Measurements from ENCODE around the gene KIF3C. TPM values are rescaled to one million over a fixed set of nuclear protein-coding genes. Genes with fewer than 3 reads are reported as not detected.

The KIF3C gene
- total RNA-seq, 1 donor from 2014 or later: 6.5 TPM

GRCh38 chr2:25955869-25956535 is 26.3 kb downstream of the KIF3C start:
- no peak overlapping the region for H3K4me3 ChIP-seq
- DNase-seq (no peak), ATAC-seq (no peak)
- no peaks in the 10 kb centered on the region for H3K9me3 ChIP-seq
- H3K27ac ChIP-seq: no peak overlapping the region
- H3K36me3 ChIP-seq: no peaks in the 10 kb centered on the region
- intact Hi-C loops (cut with DNase I): loop anchor here (10.0 kb wide), 1 partner anchor 189 kb away; no protein-coding TSS in a partner anchor
- H3K27me3 ChIP-seq: no peaks in the 10 kb centered on the region
- peaks cover 7% of the 10 kb centered on the region for H3K4me1 ChIP-seq
- no peak for TF ChIP-seq CTCF (IDR thresholded peaks at IDR 0.05)

GRCh38 chr2:25955036-25955435 is 27.3 kb downstream of the KIF3C start:
- no peaks in the 10 kb centered on the region for H3K9me3 ChIP-seq

DNA sequence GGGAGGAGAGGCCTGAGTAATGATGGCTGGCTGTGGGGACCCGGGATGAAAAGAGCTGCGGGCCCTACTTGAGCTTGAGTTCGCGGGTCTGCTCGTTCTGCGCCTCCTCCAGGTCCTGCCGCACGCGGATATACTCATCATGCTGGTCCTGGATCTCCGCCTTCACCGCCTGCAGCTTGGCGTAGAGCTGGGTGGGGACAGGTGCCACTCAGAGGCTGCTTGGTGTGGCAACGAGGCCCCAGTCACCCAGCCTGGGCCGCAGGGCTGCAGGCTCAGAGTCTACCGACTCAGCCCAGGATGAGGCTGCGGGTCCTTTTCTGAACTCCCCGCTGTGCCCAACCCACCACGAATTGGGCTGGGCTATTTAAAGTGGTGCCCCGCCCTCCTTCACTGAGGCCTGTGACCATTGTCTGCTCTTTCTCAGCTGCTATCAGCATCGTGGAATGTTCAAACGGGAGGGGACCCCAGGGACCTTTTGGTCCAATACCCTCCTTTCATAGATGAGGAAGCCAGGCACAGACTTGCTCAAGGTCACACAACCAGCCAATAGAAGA is 28.0 kb downstream of the KIF3C start:
- Histone ChIP-seq H3K4me1 (no peaks in the 10 kb centered on the region), H3K27ac (no peak overlapping the region), H3K36me3 (no peaks in the 10 kb centered on the region), H3K4me3 (no peak overlapping the region), H3K27me3 (no peaks in the 10 kb centered on the region), H3K9me3 (no peaks in the 10 kb centered on the region)
- no peak for TF ChIP-seq CTCF (IDR thresholded peaks at IDR 0.05)
- DNase-seq (no peak), ATAC-seq (no peak)
- intact Hi-C loops (cut with DNase I): loop anchor here (10.0 kb wide), 1 partner anchor 191 kb away; no protein-coding TSS in a partner anchor

More at GRCh38 chr2:25955036-25955435, 27.3 kb downstream of the KIF3C start:
- H3K4me1 ChIP-seq: no peaks in the 10 kb centered on the region
- no peak for ATAC-seq
- H3K36me3 ChIP-seq: no peaks in the 10 kb centered on the region
- no peak for DNase-seq
- no peaks in the 10 kb centered on the region for H3K27me3 ChIP-seq
- intact Hi-C loops (cut with DNase I): loop anchor here (10.0 kb wide), 1 partner anchor 190 kb away; no protein-coding TSS in a partner anchor
- H3K27ac ChIP-seq: no peak overlapping the region
- no peak overlapping the region for H3K4me3 ChIP-seq
- TF ChIP-seq CTCF (IDR thresholded peaks at IDR 0.05): no peak

GRCh38 chr2:25951071-25951547 is 31.2 kb downstream of the KIF3C start:
- no peaks in the 10 kb centered on the region for H3K36me3 ChIP-seq
- intact Hi-C loops (cut with DNase I): loop anchor here (10.0 kb wide), 1 partner anchor 194 kb away; no protein-coding TSS in a partner anchor
- H3K4me1 ChIP-seq: no peaks in the 10 kb centered on the region
- ATAC-seq (peak; percentile 99), DNase-seq (peak; percentile 87)
- TF ChIP-seq CTCF (IDR thresholded peaks at IDR 0.05): peak; percentile 96
- H3K9me3 ChIP-seq: no peaks in the 10 kb centered on the region
- no peak overlapping the region for H3K27ac ChIP-seq
- no peak overlapping the region for H3K4me3 ChIP-seq
- no peaks in the 10 kb centered on the region for H3K27me3 ChIP-seq

- Histone ChIP-seq H3K27ac (no peak overlapping the region), H3K27me3 (no peaks in the 10 kb centered on the region), H3K9me3 (no peaks in the 10 kb centered on the region), H3K4me3 (no peak overlapping the region), H3K36me3 (no peaks in the 10 kb centered on the region), H3K4me1 (no peaks in the 10 kb centered on the region)
- DNase-seq: no peak
- intact Hi-C loops (cut with DNase I): no loop called here
- ATAC-seq: no peak
- no peak for TF ChIP-seq CTCF (IDR thresholded peaks at IDR 0.05)
Measured at GRCh38 chr2:25948437-25948836, 33.9 kb downstream of the KIF3C start.

Measured in upper lobe of right lung (tissue), 1 donor.